GM12878 (cell line): ENCODE measurements around the gene DUOX2. TPM values are rescaled to one million over a fixed set of nuclear protein-coding genes. Genes with fewer than 3 reads are reported as not detected.

Source experiments
- ATAC-seq: fragments of 200-7000 bp; cut with Tn5 transposase; 3 replicates; pipeline ENCODE4 v1.9.1; 2020; ENCODE audit warnings: mild to moderate bottlenecking, moderate library complexity
- BruUV-seq: library from RNA; stranded (reverse); fragments of 400-500 nt; replicated peaks from 2 replicates; lab custom pipeline; 2021; lab: Mats Ljungman, UMichigan
- CTCF ChIA-PET: fragments of 300-600 bp; sonication (Branson Sonifier 250); formaldehyde crosslinking; extraction: SDS; loops from one replicate; lab custom pipeline; 2021; ENCODE audit warnings: inconsistent platforms; lab: Yijun Ruan, JAX
- POLR2A ChIA-PET: fragments of 350-600 bp; formaldehyde crosslinking; extraction: SDS; loops from one replicate; lab custom pipeline; 2021; ENCODE audit warnings: inconsistent platforms; lab: Charles Lee
- RAD21 ChIA-PET: fragments of 300-600 bp; sonication (Branson Sonifier 250); formaldehyde crosslinking; loops from one replicate; lab custom pipeline; 2023; ENCODE audit warnings: antibody characterized with exemption; ENCODE audit not compliant: unreplicated experiment; lab: Charles Lee
- SMC1A ChIA-PET: fragments of 300-600 bp; sonication (Branson Sonifier 250); formaldehyde crosslinking; loops from one replicate; lab custom pipeline; 2023; ENCODE audit not compliant: unreplicated experiment, uncharacterized antibody; lab: Charles Lee
- DNase-seq: peaks from one replicate; pipeline ENCODE4 v3.0.0-alpha.2; 2011; ENCODE audit warnings: low read depth, low spot score
- FAIRE-seq: peaks from 3 replicates; lab custom pipeline; 2011; peaks lifted over from hg19 to GRCh38; lab: Jason Lieb, UNC
- H2AFZ ChIP-seq: 2 replicates; pipeline ENCODE4 v1.6.0; 2011; ENCODE audit warnings: low read depth, low read length, control low read depth; ENCODE audit not compliant: control insufficient read depth
- H3K27ac ChIP-seq: 2 replicates; pipeline ENCODE4 v1.5.1; 2011; ENCODE audit warnings: control low read depth; ENCODE audit not compliant: control insufficient read depth, insufficient read depth
- H3K27me3 ChIP-seq, 2 experiments: replicated peaks in 1 of 2; 2 replicates each; pipeline versions ENCODE4 v1.6.0 to v1.6.1; 2011; ENCODE audit warnings: low read length in 1 of 2; ENCODE audit not compliant: control insufficient read depth in 2 of 2, insufficient read depth in 2 of 2
- H3K36me3 ChIP-seq, 2 experiments: 2 replicates each; pipeline ENCODE4 v1.5.1; 2011; ENCODE audit warnings: low read length in 1 of 2; ENCODE audit not compliant: control insufficient read depth in 2 of 2, insufficient read depth in 2 of 2
- H3K4me1 ChIP-seq: 2 replicates; pipeline ENCODE4 v1.6.1; 2011; ENCODE audit warnings: mild to moderate bottlenecking, low read length, moderate library complexity, mixed read lengths; ENCODE audit not compliant: control insufficient read depth, insufficient read depth
- H3K4me2 ChIP-seq: 2 replicates; pipeline ENCODE4 v1.6.0; 2011; ENCODE audit warnings: control low read depth; ENCODE audit not compliant: control insufficient read depth, insufficient read depth
- H3K4me3 ChIP-seq: fragments of 200-600 bp; sonication (generic); 2 replicates; pipeline ENCODE4 v1.5.1; 2016
- H3K79me2 ChIP-seq: 2 replicates; pipeline ENCODE4 v1.6.0; 2011; ENCODE audit warnings: low read length; ENCODE audit not compliant: control insufficient read depth, insufficient read depth
- H3K9ac ChIP-seq: 2 replicates; pipeline ENCODE4 v1.8.0; 2011; ENCODE audit warnings: low read length, control low read depth, mixed read lengths; ENCODE audit not compliant: control insufficient read depth, insufficient read depth
- H3K9me3 ChIP-seq: replicated peaks from 3 replicates; pipeline ENCODE4 v1.5.1; 2011; ENCODE audit warnings: mild to moderate bottlenecking, low read length; ENCODE audit not compliant: control insufficient read depth, insufficient read depth
- H4K20me1 ChIP-seq: 2 replicates; pipeline ENCODE4 v1.6.0; 2011; ENCODE audit not compliant: control insufficient read depth, insufficient read depth
- E2F4 ChIP-seq: IDR thresholded peaks from 2 replicates; pipeline ENCODE4 v1.6.1; 2012; ENCODE audit warnings: low read depth, low read length, improper control_type of control experiment
- EZH2 ChIP-seq: IDR thresholded peaks from 2 replicates; pipeline ENCODE4 v1.6.1; 2012; ENCODE audit warnings: low read depth, mild to moderate bottlenecking, control low read depth, inconsistent platforms, low read length, borderline replicate concordance; ENCODE audit not compliant: control insufficient read depth
- HDAC6 ChIP-seq: fragments of 200-600 bp; sonication (generic); IDR thresholded peaks from one replicate; pipeline ENCODE4 v1.8.0; 2017; ENCODE audit warnings: antibody characterized with exemption; ENCODE audit not compliant: unreplicated experiment
- KAT2A ChIP-seq: conservative IDR thresholded peaks from 2 replicates; pipeline ENCODE4 v1.6.1; 2011; ENCODE audit warnings: low read depth, low read length; ENCODE audit not compliant: control insufficient read depth
- MEF2A ChIP-seq: IDR thresholded peaks from 2 replicates; pipeline ENCODE4 v1.6.1; 2011; ENCODE audit warnings: low read depth, mild to moderate bottlenecking, low read length, moderate library complexity; ENCODE audit not compliant: insufficient read depth
- MTA3 ChIP-seq: IDR thresholded peaks from 2 replicates; pipeline ENCODE4 v1.6.1; 2012; ENCODE audit warnings: low read length, inconsistent platforms, borderline replicate concordance
- PKNOX1 ChIP-seq: fragments of 450-650 bp; IDR thresholded peaks from 2 replicates; pipeline ENCODE4 v1.6.1; 2016; ENCODE audit warnings: mild to moderate bottlenecking
- REST ChIP-seq: IDR thresholded peaks from 2 replicates; pipeline ENCODE4 v1.6.1; 2012; ENCODE audit warnings: mild to moderate bottlenecking, low read depth, low read length
- SP1 ChIP-seq: IDR thresholded peaks from one replicate; pipeline ENCODE4 v1.6.1; 2011; ENCODE audit warnings: low read depth, low read length
- SRF ChIP-seq, 2 experiments: IDR thresholded peaks; 2 replicates each; pipeline ENCODE4 v1.6.1; 2011; ENCODE audit warnings: low read depth in 2 of 2, low read length in 2 of 2, mild to moderate bottlenecking in 1 of 2, moderate library complexity in 1 of 2
- SUPT20H ChIP-seq: IDR thresholded peaks from 2 replicates; pipeline ENCODE4 v1.6.1; 2011; ENCODE audit warnings: low read depth, mild to moderate bottlenecking, low read length, moderate library complexity, borderline replicate concordance; ENCODE audit not compliant: control insufficient read depth
- WRNIP1 ChIP-seq: IDR thresholded peaks from 2 replicates; pipeline ENCODE4 v1.6.1; 2011; ENCODE audit warnings: low read depth, low read length, improper control_type of control experiment, borderline replicate concordance
- ZNF274 ChIP-seq: IDR thresholded peaks from one replicate; pipeline ENCODE4 v1.8.0; 2011; ENCODE audit not compliant: insufficient read length, insufficient read depth
- ZNF622 ChIP-seq: fragments of 450-650 bp; IDR thresholded peaks from 2 replicates; pipeline ENCODE4 v1.6.1; 2017; ENCODE audit warnings: mild to moderate bottlenecking, inconsistent platforms
- WGBS: methylation state at CpG from one replicate; pipeline ENCODE4 v1.1.6; 2016; ENCODE audit warnings: low lambda C conversion rate; ENCODE audit not compliant: insufficient replicate concordance, insufficient coverage; ENCODE audit errors: missing lambda C conversion rate; 5-methylcytosine and 5-hydroxymethylcytosine counted together
- in situ Hi-C: fragments of 300-500 bp; cut with MboI; formaldehyde crosslinking; loops from 9 replicates; pipeline ENCODE4 v1.14.3; 2018; ENCODE audit warnings: mixed read lengths
- intact Hi-C: fragments of 100-400 bp; cut with micrococcal nuclease; formaldehyde crosslinking; loops from one replicate; pipeline ENCODE4 v1.14.2; 2022; ENCODE audit not compliant: unreplicated experiment
- polyA plus RNA-seq, 11 experiments: library from polyadenylated mRNA; depleted of rRNA in 4 of 11; unstranded in 6 of 11; stranded (reverse) in 5 of 11; fragments of >200 nt; fragmentation: Nextera tagmentation in 4 of 11; fragmentation: Illumina TruSeq in 1 of 11; extraction: Ambion mirVana in 4 of 11; extraction: Trizol in 1 of 11; gene quantifications; 1 replicate in 1 of 11; 2 replicates in 10 of 11; pipeline versions ENCODE4 v1.2.1 to v1.2.3, GENCODE V29; 2011 to 2016; ENCODE audit warnings: inconsistent platforms in 2 of 11, missing spikeins in 2 of 11, low read depth in 1 of 11
- total RNA-seq, 4 experiments: library from RNA; depleted of rRNA in 3 of 4; stranded (reverse); fragments of >200 nt in 3 of 4; fragmentation: Illumina TruSeq in 1 of 4; extraction: Trizol in 1 of 4; gene quantifications; 2 replicates each; pipeline versions ENCODE4 v1.2.1 to v1.2.3, GENCODE V29; 2013 to 2021

DUOX2 gene
- total and polyA plus RNA-seq, 10 of the 15 experiments (the other 5 are each of a cell fraction or from before 2014, with no cell fraction given): 0.05 TPM; not detected in 9

- DNase-seq (no peak), ATAC-seq (no peak), FAIRE-seq (no peak)
- no peaks in the 10 kb centered on the region for H3K4me1 ChIP-seq
- no peak overlapping the region for H3K27ac ChIP-seq
- H3K36me3 ChIP-seq: no peaks in the 10 kb centered on the region
- no TSS peak for BruUV-seq
- no peak overlapping the region for H2AFZ ChIP-seq
- no peak overlapping the region for H3K9ac ChIP-seq
- WGBS: 62% methylated on average over 5 of the region's 10 CpGs
- in situ Hi-C loops: no loop called here
- H3K9me3 ChIP-seq: no peaks in the 10 kb centered on the region
- ChIA-PET SMC1A (no interaction called here), CTCF (interaction anchor here (0.7 to 1.9 kb wide), 8 partner anchors 9 to 28 kb away, joined by 3 to 6 read pairs (median 4); no protein-coding TSS in a partner anchor), POLR2A (no interaction called here), RAD21 (no interaction called here)
- intact Hi-C loops: no loop called here
- H3K27me3 ChIP-seq: peaks cover 0 to 2% of the 10 kb centered on the region in 2 experiments; a peak in 1 of 4 replicates
- no peaks in the 10 kb centered on the region for H3K79me2 ChIP-seq
- H3K4me3 ChIP-seq: no peak overlapping the region
- H3K4me2 ChIP-seq: no peak overlapping the region
- no peaks in the 10 kb centered on the region for H4K20me1 ChIP-seq
- TF ChIP-seq SUPT20H (no peak), ZNF274 (no peak), ZNF622 (no peak), SRF (IDR thresholded peaks at IDR 0.05; ENCODE audit: low read depth in 2 of 2, low read length in 2 of 2) (no peak), MEF2A (no peak), MTA3 (no peak), E2F4 (no peak), HDAC6 (no peak), REST (no peak), PKNOX1 (no peak), SP1 (no peak), KAT2A (no peak), EZH2 (no peak), WRNIP1 (no peak)
These were observed 26.7 kb upstream of the DUOX2 start for GRCh38 chr15:45140557-45141250.
